MM.1S (cell line): ENCODE measurements around the gene APOM.

ENCODE experiments used
- CTCF ChIP-seq: fragments of 300-600 bp; sonication (generic); IDR thresholded peaks from 2 replicates; pipeline ENCODE4 v1.5.1; 2016; ENCODE audit warnings: antibody characterized with exemption, low read length, mixed read lengths
- EZH2 ChIP-seq: fragments of 300-600 bp; sonication (generic); optimal IDR thresholded peaks from 2 replicates; pipeline ENCODE3; 2017; ENCODE audit warnings: low read depth, mild to moderate bottlenecking, antibody characterized with exemption, low read length, mixed read lengths
- EZH2phosphoT487 ChIP-seq: fragments of 300-600 bp; sonication (generic); IDR thresholded peaks from 2 replicates; pipeline ENCODE4 v1.6.1; 2018; ENCODE audit warnings: antibody characterized with exemption, low read length

GRCh38 chr6:31658158-31658688 is 2.5 kb downstream of the APOM start:
- no peak for TF ChIP-seq CTCF
- TF ChIP-seq EZH2phosphoT487, result no peak
- no peak for TF ChIP-seq EZH2
